Measurements from ENCODE around the gene ADTRP.
"Not testable (repeated sequence)": the region's sequence is repeated elsewhere in the genome, so short reads cannot be mapped to it uniquely, and the experiment has no call there.

The ADTRP gene

DNA sequence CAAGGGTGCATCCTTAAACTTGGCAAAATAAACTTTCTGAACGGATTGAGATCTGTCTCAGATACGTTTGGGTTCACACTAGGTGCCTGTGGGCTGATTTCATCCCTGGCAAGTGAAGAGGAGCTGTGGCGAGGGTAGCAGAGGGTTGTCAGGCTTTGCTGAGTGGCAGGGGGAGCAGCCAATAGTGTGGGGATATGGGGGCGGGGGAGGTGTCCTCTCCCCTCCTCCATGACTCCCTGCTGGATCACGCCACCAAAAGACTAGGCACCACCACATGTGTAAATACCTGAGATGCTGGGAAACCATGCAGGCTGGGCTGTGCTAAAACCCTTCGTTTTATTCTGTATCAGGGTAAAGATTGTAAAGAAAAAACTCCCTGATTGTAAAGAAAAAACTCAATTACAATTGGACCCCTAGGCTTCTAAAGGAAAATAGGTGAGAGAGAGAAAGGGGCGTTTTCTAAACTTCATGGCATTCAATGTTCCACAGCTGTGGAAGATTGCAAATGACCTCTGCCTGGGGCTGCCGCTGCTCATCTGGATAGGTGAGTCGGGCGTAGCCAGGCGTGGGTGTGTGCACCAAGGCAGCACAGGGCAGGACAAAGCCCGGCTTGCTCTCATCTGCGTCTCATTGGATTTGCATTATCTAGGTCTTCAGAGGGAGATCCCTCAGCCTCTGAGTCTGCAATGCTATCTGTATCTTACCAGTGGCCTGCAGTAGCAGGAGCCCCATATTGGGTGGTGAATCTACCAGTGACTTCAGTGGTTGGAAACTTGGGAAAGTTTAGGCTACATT, 26.9 kb upstream of the ADTRP start:
- DNase-seq = no peak
- intact Hi-C loops (cut with DNase I) = no loop called here

DNA sequence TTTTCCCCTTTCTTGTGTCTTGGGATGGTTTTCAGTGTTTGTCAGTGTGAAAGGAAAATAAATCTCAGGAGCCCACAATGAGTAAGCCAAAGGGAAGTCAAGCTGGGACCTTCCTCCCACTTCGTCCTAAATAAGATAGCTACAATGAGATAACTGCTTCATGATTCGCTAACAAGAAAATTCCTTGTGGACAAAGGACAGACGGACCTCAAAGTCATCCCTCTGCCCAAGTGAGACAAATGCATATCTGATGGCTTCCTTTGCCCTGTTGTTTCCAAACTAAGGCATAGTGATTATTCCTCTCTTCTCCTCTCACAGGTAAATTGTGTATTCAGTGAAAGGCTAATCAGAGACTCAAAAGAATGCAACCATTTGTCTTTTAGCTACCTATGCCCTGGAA, 26.1 kb upstream of the ADTRP start:
- intact Hi-C loops (cut with DNase I) = no loop called here
- DNase-seq = no peak

DNA sequence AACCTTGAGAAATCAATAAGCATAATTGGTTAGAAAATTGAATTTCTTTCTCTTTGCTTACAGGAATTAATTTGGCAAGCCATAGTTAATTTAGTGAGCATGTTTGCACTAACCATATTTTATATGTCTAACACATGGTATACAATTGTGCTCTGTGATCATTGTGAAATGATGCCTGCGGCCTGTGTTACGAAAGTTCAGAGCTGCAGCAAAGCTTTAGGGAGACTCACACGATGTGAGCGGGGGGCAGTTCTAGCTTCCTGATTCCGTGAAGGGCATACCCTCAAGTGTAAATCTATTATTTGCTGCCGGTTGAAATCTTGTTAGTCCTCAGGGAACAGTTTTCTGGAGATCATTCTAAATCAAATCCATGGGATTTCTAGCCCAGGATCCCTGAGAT, 25.5 kb upstream of the ADTRP start:
- intact Hi-C loops (cut with DNase I) = no loop called here

GRCh38 chr6:11803591-11803971, 25.0 kb upstream of the ADTRP start:
- no peak for DNase-seq
- intact Hi-C loops (cut with DNase I) = no loop called here

More for the DNA sequence above, 25.5 kb upstream of the ADTRP start:
- no peak for DNase-seq

GRCh38 chr6:11802886-11803590, 24.4 kb upstream of the ADTRP start:
- DNase-seq = no peak
- intact Hi-C loops (cut with DNase I) = no loop called here

DNA sequence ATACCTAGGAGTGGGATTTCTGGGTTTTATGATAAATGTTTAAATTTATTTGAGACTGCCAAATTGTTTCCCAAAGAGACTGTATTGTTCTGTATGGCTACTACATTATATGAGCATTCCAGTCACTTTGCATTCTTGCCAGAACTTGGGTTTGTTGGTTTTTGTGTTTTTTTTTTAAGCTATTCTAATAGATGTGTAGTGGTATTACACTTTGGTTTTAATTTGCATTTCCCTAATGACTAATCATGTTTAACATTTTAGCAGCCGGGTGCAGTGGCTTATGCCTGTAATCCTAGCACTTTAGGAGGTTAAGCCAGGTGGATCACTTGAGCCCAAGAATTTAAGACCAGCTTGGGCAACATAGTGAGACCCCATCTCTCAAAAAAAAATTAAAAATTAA, 21.9 kb upstream of the ADTRP start:
- DNase-seq; intact Hi-C loops (cut with DNase I): not testable (repeated sequence)

DNA sequence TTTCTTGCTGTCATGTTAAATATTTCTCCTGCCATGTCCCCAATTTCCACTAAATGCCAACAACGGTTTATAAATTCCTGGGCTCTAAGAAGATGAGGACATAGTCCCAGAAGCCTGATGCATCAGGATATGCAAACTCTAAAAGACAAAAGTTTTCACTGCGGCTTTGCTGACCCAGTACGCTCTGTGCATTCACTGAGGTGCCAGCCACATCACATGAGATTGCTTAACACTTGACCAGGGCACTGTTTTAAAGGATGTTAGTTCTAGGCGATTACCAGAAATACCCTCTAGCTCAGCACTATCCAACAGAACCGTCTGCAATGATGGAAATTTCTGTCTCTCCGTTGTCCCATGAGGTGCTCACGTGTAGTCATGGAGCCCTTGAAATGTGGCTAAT, 19.9 kb upstream of the ADTRP start:
- intact Hi-C loops (cut with DNase I) = no loop called here
- no peak for DNase-seq

- DNase-seq = no peak
- intact Hi-C loops (cut with DNase I) = no loop called here
Measured at GRCh38 chr6:11798096-11798495, 19.5 kb upstream of the ADTRP start.

GRCh38 chr6:11796829-11797228, 18.2 kb upstream of the ADTRP start:
- intact Hi-C loops (cut with DNase I) = no loop called here

DNA sequence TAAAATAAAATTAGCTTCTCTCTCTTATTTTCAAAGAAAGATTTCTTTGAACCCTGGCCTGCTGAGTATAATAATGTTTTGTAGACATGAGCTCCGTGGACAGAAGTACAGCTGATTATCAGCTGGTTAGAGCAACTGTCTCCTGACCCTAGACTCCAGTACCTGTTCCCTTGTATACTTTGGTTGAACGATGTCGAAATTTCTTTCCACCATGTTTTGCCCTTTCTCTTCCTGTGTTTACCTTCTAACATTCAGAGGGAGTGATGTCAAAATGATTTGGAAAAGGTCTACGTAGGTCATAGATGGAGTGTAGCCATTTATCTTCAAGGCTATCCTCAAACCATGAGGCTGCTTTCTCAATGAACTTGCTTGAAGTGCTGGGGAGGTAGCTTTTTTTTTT, 16.8 kb upstream of the ADTRP start:
- intact Hi-C loops (cut with DNase I) = no loop called here

More at GRCh38 chr6:11796829-11797228, 18.2 kb upstream of the ADTRP start:
- DNase-seq = no peak

DNA sequence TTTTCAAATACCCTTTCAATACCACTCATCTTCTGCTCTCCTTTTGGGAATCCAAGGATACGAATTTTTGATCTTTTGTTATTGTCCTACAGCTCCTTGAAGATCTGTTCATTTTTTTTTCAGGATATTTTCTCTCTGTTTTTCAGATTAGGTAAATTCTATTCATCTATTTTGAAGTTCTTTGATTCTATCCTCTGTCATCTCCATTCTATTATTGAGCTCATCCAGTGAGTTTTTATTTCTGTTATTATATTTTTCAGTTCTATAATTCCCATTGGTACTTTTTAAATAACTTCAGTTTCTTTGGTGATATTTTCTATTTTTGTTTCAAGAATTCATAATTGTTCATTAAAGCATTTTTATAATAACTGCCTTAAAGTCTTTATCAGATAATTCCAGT, 14.7 kb upstream of the ADTRP start:
- intact Hi-C loops (cut with DNase I) = no loop called here

More for the DNA sequence above, 16.8 kb upstream of the ADTRP start:
- no peak for DNase-seq

GRCh38 chr6:11791354-11792107, 12.9 kb upstream of the ADTRP start:
- no peak for DNase-seq
- intact Hi-C loops (cut with DNase I) = no loop called here

More for the DNA sequence above, 14.7 kb upstream of the ADTRP start:
- no peak for DNase-seq

- no peak for DNase-seq
- intact Hi-C loops (cut with DNase I) = no loop called here
Measured at GRCh38 chr6:11789744-11790143, 11.1 kb upstream of the ADTRP start.

- intact Hi-C loops (cut with DNase I) = no loop called here
- no peak for DNase-seq
Measured at GRCh38 chr6:11788043-11788442, 9.4 kb upstream of the ADTRP start.

GRCh38 chr6:11785774-11786579, 7.4 kb upstream of the ADTRP start:
- DNase-seq = no peak
- intact Hi-C loops (cut with DNase I) = no loop called here

DNA sequence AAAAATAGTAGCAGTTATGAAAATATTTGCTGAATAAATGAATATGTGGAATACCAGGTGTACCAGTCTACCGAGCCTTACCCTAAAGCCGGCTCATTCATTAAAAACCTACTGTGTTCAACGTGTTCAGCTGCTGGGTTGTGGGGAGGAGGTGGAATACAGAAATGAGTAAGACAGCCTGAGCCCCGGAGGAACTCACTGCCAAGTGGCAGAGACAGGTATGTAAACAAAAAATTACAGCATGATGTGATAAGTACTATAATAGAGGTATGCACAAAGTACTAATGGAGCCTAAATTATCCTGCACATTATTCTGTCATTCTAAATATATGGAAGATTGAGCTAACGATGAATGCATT, 6.8 kb upstream of the ADTRP start:
- DNase-seq = peak in 6 of 42 donors; percentile 7 to 55 (median 39)
- intact Hi-C loops (cut with DNase I) = no loop called here

GRCh38 chr6:11784341-11784740, 5.7 kb upstream of the ADTRP start:
- no peak for DNase-seq
- intact Hi-C loops (cut with DNase I) = no loop called here

DNA sequence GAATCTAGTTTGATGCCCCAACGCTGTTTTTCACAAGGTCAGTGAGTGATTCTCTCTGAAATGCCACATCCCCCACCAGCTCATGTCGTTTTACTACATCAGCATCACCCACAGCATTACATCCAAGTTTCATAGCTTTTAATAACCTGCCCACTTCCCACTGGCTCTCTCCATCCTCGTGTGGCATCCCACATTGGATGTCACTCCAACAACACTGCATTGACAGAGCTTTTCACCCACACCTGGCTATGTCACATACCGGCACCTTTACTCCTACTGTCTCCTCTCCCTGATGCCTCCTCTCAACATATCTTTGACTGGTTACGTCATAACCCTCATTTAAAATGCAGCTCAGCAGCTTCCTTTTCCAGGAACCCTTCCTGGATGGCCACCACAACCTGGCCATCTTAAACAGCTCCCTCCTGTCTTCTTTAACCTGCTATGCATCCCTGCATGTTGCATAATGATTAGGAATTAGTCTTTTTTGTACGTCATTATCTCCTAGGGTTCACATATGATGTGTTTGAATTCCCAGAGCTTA, 5.0 kb upstream of the ADTRP start:
- intact Hi-C loops (cut with DNase I) = no loop called here
- DNase-seq = peak in 5 of 42 donors; percentile 16 to 55 (median 30)

- DNase-seq = no peak
- intact Hi-C loops (cut with DNase I) = no loop called here
Measured at GRCh38 chr6:11782524-11782923, 3.9 kb upstream of the ADTRP start.

All from head of caudate nucleus (tissue), 42 donors.